Neural crest cell (in vitro differentiated cells): Measurements from ENCODE around the gene NUDT8. TPM values are rescaled to one million over a fixed set of nuclear protein-coding genes. Genes with fewer than 3 reads are reported as not detected.
"Not testable (repeated sequence)": the region's sequence is repeated elsewhere in the genome, so short reads cannot be mapped to it uniquely, and the experiment has no call there.

Experiments used
- DNase-seq: peaks from one replicate; pipeline ENCODE4 v3.0.0; 2021; ENCODE audit warnings: low read depth, mixed read lengths, low spot score
- H3K27ac Mint-ChIP-seq: one replicate; pipeline ENCODE4 v1.8.0; 2021; ENCODE audit warnings: mild to moderate bottlenecking, mixed read lengths; ENCODE audit not compliant: unreplicated experiment
- H3K27me3 Mint-ChIP-seq: 2 replicates; pipeline ENCODE4 v1.8.0; 2021; ENCODE audit warnings: low read depth, mild to moderate bottlenecking, mixed read lengths
- H3K36me3 Mint-ChIP-seq: 2 replicates; pipeline ENCODE4 v1.8.0; 2021; ENCODE audit warnings: low read depth, mild to moderate bottlenecking, mixed read lengths
- H3K4me1 Mint-ChIP-seq: 2 replicates; pipeline ENCODE4 v1.8.0; 2021; ENCODE audit warnings: mixed read lengths
- H3K4me3 Mint-ChIP-seq: one replicate; pipeline ENCODE4 v1.8.0; 2021; ENCODE audit warnings: mild to moderate bottlenecking, mixed read lengths
- H3K9me3 Mint-ChIP-seq: 2 replicates; pipeline ENCODE4 v1.8.0; 2021; ENCODE audit warnings: mixed read lengths
- CTCF ChIP-seq: fragments of 200-600 bp; sonication (generic); conservative IDR thresholded peaks from 2 replicates; pipeline ENCODE4 v1.5.0; 2021; ENCODE audit warnings: antibody characterized with exemption, mild to moderate bottlenecking
- total RNA-seq: library from RNA; stranded (reverse); gene quantifications from 2 replicates; pipeline ENCODE4 v1.2.1, GENCODE V29; 2021

NUDT8 gene
- total RNA-seq, 1 donor from 2014 or later, result 13.9 TPM

GRCh38 chr11:67641338-67642172 is 11.8 kb upstream of the NUDT8 start:
- H3K36me3 Mint-ChIP-seq, result no peaks in the 10 kb centered on the region
- H3K9me3 Mint-ChIP-seq, result no peaks in the 10 kb centered on the region
- no peak for DNase-seq
- no peaks in the 10 kb centered on the region for H3K27me3 Mint-ChIP-seq
- H3K4me1 Mint-ChIP-seq, result no peaks in the 10 kb centered on the region
- no peak overlapping the region for H3K4me3 Mint-ChIP-seq
- no peak overlapping the region for H3K27ac Mint-ChIP-seq
- TF ChIP-seq CTCF, result no peak

- no peak for DNase-seq
- Mint-ChIP-seq H3K4me3 (no peak overlapping the region), H3K27me3 (no peaks in the 10 kb centered on the region), H3K36me3 (no peaks in the 10 kb centered on the region), H3K4me1 (no peaks in the 10 kb centered on the region), H3K27ac (no peak overlapping the region), H3K9me3 (no peaks in the 10 kb centered on the region)
- no peak for TF ChIP-seq CTCF
Observed at GRCh38 chr11:67640758-67641337, 11.1 kb upstream of the NUDT8 start.

DNA sequence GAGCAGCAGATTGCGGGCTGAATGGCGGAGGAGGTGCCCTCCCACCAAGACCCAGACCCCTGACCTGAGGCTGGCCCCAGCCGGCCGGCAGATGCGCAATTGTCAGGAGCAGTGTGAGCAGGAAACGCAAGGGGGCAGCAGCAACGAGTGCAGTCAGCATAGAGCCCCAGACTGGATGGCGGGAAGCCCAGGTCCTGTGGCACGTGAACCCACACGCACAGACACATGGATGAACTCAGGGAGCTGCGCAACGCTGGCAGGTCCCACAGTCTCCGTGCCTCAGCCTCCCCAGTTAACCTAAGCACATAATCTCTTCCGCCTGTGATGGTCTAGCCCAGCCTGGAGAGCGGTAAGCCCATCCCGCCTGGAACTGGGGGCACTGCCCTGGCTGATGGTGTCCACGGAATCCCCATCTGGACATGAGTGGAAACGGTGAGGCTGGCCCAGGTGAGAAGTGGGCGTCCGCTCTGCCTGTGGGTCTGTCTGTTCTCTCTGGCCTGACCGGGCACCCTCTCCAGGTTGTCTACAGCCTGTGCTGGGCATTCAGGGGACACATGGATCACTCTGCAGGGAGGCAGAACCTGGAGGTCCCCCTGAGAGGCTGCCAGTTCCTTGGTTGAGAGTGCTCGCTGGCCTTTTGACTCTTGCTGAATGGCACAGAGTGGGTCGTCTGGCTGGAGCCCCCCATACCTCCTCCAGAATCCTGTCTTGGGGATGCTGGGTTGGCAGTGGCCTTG is 10.5 kb upstream of the NUDT8 start:
- Mint-ChIP-seq H3K9me3 (no peaks in the 10 kb centered on the region), H3K4me1 (no peaks in the 10 kb centered on the region), H3K27ac (no peak overlapping the region), H3K27me3 (no peaks in the 10 kb centered on the region), H3K4me3 (no peak overlapping the region), H3K36me3 (no peaks in the 10 kb centered on the region)
- TF ChIP-seq CTCF, result peak; percentile 71
- DNase-seq, result peak; percentile 73

- Mint-ChIP-seq H3K27ac (no peak within 1 kb of the TSS), H3K36me3 (no peaks in the 10 kb centered on the region), H3K27me3 (no peaks in the 10 kb centered on the region), H3K4me3 (no peak within 1 kb of the TSS), H3K9me3 (no peaks in the 10 kb centered on the region), H3K4me1 (no peaks in the 10 kb centered on the region)
- TF ChIP-seq CTCF, result no peak
- DNase-seq, result no peak
Observed at GRCh38 chr11:67639438-67639859, 9.7 kb upstream of the NUDT8 start, which contains the start of gene TBX10. Gene TBX10, minus strand, starts transcription at chr11:67639763. Its CDS starts 291 bp downstream, at chr11:67639472.

DNA sequence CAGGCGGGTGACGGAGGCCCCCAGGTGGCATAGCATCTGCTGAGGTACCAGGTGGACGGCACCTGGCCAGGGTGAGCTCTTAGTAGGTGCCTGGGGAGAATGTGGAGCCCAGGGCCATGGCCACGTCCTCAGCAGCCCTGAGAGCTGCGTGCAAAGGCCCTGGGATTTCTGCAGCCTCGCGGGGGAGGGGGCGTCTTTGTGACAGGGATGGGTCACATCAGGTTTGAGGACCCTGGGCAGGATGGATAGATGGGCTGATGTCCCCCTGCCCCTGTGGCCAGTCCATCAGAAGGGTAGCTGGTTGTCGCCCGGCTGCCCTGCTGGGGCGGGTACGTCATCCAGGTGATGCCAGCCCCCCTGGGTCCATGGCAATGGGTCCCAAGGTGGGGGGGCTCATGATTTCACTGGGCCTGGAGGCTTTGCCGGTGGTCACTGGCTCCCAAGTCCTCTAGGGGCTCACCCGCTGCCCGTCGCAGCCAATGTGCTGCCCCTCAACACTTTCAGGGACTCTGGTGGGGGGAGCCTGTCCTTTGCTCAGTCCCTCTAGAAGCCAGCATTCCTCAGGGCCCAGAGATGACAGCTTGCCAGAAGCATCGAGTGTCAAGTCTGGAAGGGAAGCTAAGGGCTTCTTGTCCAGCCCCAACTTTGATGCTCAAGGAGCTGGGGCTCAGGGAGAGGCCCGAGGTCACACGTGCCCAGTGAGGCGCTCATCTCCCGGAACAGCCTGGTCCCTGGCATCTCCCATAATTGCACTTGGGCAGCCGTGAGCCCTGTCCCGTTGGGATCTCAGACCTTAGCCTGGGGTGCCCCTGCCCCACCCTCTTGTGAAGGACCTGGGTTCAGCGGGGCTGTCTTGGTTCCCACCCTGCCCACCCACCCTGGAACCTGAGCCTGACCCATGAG is 9.0 kb upstream of the NUDT8 start:
- H3K4me1 Mint-ChIP-seq, result no peaks in the 10 kb centered on the region
- no peak for DNase-seq
- no peak overlapping the region for H3K4me3 Mint-ChIP-seq
- no peaks in the 10 kb centered on the region for H3K36me3 Mint-ChIP-seq
- no peaks in the 10 kb centered on the region for H3K9me3 Mint-ChIP-seq
- no peak for TF ChIP-seq CTCF
- no peaks in the 10 kb centered on the region for H3K27me3 Mint-ChIP-seq
- H3K27ac Mint-ChIP-seq, result no peak overlapping the region

- not testable (repeated sequence) for H3K27me3 Mint-ChIP-seq, H3K36me3 Mint-ChIP-seq, H3K4me3 Mint-ChIP-seq, H3K4me1 Mint-ChIP-seq, H3K27ac Mint-ChIP-seq, DNase-seq, H3K9me3 Mint-ChIP-seq
Observed at GRCh38 chr11:67637441-67637840, 7.7 kb upstream of the NUDT8 start.
